Inferior parietal cortex (tissue), 1 donor: ENCODE measurements around the gene PRR20G.
"Not testable (repeated sequence)": the region's sequence is repeated elsewhere in the genome, so short reads cannot be mapped to it uniquely, and the experiment has no call there.

Source experiments
- DNase-seq: peaks from one replicate; pipeline ENCODE4 v3.0.0-alpha.2; 2016; ENCODE audit errors: extremely low spot score

Gene PRR20G

DNA sequence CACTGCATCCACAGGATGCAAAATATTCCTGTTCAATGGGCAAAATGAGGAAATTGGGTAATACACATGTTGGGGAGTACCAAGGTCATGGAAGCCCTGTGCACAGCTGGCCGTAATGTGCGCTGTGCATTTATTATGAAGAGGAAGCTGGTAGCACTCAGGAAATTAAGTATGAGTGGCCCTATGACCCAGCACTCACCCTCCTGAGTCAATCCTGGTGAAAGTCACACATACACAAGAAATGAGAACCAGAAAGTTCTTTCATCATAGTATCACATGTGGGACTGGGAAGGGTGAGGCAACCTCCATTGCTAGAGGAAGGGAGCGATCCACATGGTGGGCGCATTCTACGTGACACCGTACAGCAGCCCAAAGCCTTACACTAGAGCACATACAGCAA lies 11.4 kb upstream of the PRR20G start:
- no peak for DNase-seq

DNA sequence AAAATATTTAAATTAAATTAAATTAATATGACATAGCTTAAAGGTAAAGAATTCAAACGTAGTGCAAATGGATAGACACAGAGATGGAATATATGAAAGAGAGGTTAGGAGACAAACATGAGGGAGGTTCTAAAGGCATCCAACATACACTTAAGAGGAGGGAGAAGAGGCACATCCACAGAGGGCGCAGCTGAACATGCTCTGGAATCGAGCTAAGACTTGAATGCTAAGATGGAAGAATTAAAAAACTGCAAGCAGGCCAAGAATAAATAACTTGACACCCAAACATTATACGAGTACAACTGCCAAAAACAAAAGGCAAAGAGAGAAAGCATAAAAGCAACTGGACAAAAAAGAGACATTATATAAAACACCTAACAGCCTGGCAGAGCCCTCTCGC lies 9.1 kb upstream of the PRR20G start:
- no peak for DNase-seq

DNA sequence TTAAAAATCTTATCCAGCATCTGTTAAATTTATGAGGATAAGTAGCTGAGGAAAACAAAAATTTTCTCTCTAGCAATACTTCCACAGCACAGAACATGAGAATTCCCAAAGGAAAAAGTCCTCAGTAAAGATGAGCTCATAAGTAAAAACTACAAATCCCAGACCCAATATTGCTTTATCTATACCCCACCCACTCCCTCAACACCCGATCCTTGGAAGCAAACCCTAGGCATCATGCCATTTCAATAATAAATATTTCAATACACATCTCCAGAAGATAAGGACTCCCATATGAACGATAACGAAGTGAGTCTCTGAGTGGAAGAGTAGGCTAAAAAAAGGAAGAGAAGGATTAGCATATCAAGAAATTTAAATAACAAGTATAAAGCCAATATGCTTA lies 8.3 kb upstream of the PRR20G start:
- DNase-seq: no peak

DNA sequence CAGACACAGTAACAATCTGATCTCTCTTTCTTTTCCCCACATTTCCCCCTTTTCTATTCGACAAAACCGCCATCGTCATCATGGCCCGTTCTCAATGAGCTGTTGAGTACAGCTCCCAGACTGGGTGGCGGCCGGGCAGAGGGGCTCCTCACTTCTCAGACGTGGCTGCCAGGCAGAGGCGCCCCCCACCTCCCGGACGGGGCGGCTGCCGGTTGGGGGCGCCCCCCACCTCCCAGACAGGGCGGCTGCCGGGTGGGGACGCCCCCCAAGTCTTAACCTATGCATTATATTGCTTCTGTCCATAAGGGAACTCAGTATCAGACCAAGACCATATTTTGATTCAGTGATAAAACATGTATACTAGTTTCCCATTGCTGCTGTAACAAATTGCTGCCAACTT lies 5.8 kb upstream of the PRR20G start:
- not testable (repeated sequence) for DNase-seq

DNA sequence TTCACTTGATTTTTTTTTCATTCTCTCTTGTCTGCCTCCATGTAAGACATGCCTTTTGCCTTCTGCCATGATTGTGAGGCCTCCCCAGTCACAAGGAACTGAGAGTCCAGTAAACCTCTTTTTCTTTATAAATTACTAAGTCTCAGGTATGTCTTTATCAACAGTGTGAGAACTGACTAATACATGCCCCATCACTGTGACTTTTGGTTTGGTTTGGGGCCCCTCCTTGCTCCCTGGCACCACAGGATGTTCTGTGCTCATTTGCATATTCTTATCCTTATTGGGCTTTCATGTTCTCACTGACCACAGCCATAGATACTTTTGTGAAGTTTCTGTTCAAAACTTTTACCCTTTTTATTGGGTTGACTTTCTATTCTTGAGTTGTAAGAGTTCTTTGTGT lies 3.8 kb upstream of the PRR20G start:
- no peak for DNase-seq

DNA sequence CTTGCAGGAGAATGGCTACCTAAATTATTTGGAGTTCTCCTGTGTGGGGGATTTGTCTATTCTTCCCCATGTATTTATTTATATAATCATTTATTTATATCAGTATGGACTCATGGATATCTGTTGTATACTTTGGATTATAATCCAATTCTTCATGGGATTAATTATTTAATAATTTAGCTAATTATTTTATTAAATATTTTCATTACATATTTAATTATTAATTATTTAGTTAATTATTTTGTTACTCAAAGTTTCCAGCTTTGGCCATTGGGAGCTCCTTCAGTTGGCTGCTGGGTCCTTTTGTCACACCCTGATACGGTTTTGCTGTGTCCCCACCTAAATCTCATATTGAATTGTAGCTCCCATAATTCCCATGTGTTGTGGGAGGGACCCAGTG lies 3.3 kb upstream of the PRR20G start:
- no peak for DNase-seq

DNA sequence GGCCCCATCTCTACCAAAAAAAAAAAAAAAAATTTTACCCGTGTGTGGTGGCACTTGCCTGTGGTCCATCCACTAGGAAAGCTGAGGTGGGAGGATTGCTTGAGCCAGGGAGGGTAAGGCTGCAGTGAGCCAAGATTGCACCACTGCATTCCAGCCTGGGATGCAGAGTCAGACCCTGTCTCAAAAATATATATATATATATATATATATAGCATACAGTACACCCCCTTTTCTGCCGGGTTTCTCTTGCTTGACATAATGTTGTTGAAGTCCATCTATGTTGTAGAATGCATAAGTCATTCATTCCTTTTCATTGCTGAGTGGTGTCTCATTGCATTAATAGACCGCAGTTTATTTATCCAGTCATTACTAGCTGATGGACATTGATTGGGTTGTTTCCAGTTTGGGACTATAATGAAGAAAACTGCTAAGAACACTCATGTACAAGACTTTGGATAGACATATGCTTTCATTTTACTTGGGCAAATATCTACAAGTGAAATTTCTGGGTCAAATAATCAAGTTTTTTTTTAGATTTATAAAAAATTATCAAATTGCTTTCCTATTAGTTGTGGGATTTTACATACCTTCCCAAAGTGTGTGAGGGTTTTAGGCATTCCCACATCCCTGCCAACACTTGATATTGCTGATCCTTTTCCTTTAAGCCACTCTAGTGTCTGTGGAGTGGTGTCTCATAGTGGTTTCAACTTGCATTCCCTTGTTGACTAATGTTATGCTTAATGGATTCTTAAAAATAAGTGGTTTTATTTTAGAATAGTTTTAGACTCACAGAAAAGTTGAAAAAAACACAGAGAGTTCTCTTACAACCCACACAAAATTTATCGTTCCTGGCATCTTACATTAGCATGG lies 2.1 kb upstream of the PRR20G start:
- DNase-seq: no peak

DNA sequence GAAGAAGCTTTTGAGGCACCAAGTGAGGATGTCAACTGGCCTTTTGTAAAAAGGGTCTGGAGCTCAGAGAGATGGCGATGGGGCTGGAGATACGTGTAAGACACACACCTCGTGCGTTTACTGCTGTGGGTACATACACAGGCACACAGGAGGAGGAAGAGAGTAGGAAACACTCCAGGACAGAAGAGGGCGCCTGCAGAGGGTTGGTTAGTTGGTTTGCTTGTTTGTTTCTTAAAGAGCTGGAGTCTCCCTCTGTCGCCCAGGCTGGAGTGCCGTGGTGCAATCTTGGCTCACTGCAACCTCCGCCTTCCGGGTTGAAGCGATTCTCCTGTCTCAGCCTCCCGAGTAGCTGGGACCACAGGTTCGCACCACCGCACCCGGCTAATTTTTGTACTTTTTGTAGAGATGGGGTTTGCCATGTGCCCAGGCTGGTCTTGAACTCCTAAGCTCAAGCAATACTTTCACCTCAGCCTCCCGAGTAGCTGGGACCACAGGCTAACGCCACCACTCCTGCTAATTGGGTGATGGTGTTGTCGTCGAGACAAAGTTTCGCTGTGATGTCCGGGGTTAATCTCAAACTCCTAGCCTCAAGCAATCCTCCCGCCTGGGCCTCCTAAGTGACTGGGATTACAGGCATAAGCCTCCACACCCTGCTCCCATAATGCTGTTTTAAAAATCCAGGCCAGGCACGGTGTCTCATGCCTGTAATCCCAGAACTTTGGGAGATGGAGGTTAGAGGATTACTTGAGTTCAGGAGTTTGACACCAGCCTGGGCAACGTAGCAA lies 1.3 kb upstream of the PRR20G start:
- no peak for DNase-seq

DNA sequence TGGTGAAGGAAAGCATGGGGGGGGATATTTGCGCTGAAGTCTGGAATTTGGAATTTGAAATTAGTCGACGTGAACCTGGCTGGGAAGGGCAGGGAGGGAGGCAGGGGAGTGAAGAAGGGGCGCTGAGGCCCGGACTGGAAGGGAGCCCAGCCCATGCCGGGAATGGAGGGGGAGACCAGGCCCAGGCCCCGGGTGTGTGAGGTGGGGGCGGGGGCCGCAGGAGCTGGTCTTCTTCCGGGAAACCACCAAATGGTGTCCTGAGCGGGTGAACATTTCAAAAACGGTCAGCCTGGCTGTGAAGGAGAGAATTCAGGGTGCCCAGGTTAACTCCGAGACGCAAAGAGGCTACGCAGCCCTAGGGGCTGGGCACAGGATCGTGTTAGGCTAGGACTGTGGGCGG lies 497 bp upstream of the PRR20G start:
- DNase-seq: no peak

DNA sequence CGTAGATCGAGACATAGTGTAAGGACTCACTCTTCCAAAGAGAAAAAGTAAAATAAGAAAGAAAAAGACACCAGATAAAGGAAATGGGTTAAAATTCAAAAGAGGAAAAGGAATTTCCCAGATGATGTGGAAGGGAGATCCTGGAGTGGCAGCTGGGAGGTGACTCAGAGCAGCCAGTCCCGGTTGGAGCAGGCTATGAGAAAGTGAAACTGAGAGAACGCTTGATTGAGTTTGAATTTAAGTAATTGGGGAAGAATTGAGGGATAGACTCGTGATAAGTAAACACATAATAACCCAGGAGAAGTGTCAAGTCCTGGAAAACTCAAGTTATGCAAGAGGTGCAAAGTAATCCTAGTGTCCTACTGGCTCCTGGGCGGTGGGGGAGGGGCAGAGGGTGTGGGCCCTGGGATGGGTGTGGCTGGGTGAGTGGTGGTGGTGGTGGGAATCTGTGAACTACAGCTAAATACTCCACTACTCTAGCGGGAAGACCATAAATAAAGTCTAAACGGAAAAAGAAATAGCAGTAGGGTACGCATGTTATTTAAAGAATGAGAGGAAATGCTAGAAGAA lies 1.2 kb downstream of the PRR20G start:
- no peak for DNase-seq

DNA sequence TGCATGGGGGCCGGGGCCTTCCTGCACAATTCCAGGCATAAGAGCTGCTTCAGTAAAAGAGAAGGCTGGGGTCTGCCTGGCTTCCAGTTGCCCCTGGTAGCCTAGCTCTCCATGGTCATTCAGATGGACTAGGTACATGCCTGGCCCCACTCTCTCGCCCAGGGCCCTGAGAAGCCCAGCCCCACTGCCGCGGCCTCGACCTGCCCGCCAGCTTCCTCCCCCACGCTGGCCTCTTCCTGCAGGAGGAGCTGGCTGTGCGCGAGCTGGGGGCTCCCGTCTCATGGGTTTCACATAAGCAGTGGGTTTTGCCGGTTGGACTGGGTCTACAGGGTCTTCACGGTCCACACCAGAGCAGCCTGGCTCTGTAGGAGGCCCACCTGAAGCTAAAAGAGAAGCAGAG lies 3.6 kb downstream of the PRR20G start:
- no peak for DNase-seq

DNA sequence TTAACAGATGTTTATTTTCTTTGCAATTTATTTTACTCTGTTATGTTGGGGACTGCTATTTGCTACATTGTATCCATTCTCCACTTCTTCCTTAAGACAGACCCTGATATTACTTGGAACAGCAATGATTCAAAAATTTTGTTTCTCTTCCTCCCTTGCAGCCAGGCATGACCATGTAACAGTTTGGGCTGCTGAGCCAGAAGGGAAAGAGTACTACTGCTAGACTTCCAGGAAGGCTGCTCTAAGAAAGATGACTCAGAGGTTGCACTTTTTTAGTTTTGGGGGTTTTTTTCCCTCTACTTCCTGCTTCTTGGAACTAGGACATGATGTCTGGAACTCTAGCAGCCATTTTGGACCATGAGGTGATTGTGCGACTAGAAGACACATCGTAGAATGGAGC lies 10.3 kb downstream of the PRR20G start:
- no peak for DNase-seq

DNA sequence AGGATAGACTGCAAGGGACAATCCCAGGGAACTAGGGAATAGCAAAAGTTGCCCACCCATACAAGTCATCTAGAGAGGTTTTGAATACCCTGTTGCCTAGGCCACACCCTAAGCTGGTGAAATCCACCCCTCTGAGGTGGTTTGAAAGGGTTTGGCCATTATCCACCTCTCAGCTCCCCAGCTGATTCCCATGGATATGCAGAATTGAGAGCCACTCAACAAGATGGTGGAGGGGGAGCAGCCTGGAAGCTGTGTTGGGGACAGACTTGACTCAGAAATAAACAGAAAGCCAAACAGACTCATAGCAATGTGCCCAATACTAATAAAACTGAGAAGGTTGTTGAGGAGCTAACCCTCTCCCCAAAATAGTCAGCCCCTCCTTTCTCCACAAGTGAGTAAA lies 10.9 kb downstream of the PRR20G start:
- DNase-seq: no peak

DNA sequence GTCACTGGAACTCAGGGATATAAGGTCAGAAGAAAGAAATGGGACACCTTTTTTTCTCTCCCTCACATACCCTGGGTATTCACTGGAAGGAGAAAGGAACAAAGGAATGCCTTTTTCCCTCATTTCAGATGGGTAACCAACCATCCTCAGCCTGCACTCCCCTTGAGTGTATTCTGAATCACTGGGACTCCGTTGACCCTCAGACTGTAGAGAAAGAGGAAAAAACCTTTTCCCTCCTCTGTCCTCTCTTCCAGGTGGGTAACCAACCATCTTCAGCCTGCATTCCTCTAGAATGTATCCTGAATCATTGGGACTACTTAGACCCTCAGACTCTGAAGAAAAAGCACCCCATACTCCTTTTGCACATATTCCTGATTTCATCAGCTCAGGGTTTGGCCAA lies 11.4 kb downstream of the PRR20G start:
- DNase-seq: no peak

DNA sequence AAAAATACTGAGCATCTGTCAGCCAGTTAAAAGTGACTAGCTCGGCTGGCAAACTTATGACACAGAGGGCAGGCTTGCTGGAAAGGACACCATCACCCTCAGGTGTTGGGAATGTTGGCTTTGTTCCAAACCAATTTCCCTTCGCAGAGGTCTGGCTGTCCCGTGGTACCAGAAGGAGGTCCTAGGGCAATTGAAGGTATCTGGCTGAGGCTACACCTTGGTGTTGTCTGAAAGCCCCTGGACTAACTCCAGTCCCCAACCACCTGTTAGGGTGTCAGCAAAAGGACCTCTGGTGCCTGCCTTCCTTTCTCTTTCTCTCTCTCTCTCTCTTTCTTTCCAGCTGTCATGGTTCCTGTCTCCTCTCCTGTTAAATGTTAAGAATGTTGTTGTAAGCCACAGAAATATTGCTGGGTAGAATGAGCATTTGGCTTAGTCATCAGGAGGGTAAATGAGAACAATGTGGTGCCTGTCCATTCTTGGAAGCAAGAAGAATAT lies 12.5 kb downstream of the PRR20G start:
- no peak for DNase-seq

DNA sequence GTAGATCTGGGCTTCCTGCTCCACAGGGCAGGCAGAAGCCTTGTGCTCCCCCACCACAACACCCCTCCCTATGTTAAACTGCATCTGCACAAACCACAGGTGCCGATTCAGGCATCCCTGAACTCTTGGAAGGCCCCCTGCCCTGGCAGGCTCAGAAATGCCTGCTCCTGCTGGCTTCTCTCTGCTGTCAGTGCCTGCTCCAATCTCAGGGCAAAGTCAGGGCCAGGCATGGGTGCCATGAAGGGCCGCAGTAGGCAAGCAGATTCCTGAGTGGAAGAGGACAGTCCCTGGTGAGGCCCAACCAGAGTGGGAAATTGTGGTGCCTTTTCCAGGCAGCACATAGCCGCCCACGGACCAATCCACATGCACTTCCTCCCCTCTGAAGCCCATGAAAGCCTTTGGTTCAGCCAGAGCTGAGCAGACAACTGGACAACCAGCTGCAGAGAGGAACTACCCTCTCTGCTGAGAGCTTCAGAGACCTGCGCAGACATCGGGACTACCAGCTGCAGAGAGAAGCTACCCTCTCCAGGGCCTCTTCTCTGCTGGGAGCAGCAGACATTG lies 13.6 kb downstream of the PRR20G start:
- DNase-seq: no peak

DNA sequence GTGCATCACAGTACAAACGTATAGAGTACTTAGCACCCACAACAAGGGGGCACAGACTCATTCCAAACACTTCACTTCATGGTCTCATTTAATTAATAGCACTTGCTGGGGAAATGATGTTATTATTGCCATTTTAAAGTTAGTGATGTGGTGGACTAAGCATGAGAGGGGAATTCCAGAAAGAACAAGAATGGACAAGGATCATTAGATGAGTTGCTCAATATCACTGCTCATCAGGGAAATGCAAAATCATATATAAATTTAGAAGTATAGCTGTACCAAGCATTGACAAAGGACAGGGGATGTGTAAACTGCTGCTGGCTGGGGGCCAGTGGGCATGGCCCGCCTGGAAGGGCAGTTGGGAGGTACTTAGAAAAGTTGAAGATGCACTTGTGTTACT lies 14.6 kb downstream of the PRR20G start:
- DNase-seq: no peak

DNA sequence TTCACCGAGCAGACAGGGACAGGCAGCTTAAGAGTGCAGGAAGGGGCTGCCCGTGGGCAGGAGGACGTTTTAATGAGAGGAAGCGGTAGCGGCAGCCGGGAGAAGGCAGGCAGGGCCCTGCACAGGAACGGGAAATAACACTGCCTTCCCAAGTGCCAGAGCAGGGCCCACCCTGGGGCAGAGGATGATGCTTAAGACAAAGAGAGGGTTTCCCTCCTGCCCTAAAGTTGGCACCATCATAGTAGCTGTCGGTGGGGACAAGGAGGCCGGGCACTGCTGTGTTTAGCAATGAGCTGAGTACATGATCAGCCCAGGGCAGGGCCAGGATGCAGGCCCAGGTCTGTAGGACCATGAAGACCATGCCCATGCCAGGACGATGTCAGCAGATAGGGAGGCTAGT lies 21.7 kb downstream of the PRR20G start:
- no peak for DNase-seq

DNA sequence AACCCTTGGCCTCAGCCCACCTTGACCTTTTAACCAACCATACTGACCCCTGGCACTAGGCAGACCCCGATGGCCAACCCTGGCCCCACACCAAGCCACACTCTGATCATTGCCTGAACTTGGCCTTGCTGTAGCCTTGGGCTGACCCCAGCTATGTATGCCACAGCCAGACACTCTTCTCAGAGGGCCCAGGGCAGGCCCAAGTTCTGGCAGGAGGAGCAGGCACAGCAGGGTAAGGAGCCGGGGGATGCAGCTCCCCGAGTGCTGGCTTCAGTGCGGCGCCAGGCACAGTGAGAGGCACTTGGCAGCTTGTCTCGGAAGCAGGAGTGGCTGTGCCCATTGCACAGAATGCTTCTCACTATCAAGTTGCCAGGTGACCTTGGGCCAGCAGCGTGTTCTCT lies 22.3 kb downstream of the PRR20G start:
- no peak for DNase-seq

DNA sequence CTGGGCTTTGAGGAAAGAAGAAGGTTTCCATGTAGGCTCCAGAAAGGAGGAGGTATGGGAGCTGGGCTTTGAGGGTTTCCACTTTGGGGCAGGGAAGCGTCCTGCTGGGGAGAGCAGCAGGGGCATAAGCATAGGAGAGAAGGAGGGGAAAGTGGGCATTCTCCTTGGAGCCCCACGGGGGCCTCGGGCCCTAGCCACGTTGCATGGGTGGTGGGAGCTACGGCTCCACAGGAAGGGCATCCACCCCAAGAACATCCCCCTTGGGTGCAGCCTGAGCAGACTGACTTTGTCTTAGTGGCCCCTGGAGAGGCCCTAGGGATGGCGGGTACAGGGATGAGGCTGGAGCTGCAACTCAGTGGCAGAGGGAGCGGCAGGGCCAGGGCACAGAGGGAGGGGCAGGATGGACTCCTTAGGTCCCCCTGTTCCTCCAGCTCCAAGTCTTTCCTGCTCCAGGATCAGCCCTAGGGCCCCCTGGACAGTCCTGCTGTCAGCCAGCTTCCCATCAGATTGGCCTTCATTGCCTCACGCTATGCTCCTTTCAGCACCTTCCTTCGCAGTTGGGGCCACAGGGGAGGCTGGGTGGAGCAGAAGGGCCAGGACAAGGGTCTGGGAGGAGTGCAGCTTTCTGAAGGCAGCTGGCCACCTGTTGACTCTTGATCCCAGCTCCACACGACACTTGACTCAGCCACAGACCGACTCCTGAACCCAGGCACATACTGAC lies 22.9 kb downstream of the PRR20G start:
- no peak for DNase-seq

DNA sequence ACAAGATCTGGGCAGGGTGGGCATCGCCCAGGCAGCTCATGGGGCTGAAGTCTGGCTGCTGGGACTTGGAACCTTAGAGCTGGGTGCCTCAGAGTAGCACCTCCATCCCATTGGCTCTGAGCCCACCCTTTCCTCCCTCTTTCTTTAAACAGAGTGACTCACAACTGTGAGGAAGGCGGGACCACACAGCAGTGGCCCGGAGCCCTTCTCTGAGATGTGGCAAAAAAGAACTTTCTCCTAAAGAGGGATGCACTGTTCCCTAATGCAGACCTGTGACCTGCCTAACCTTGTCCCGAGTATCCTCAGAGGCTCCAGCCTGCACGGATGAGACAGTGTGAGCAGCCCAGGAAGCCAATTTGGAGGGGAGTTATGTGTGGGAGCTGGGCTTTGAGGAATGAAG lies 23.6 kb downstream of the PRR20G start:
- DNase-seq: no peak
